Activated CD4-positive, alpha-beta T cell treated with anti-CD3 and anti-CD28 coated beads for 36 hours (primary cell): ENCODE results near the gene IL13RA2. TPM values are rescaled to one million over a fixed set of nuclear protein-coding genes. Genes with fewer than 3 reads are reported as not detected.

Source experiments
- ATAC-seq: fragments of 200-7000 bp; cut with Tn5 transposase; one replicate; pipeline ENCODE4 v1.10.0; 2021; ENCODE audit warnings: mild to moderate bottlenecking, moderate library complexity
- CTCF ChIA-PET: fragments of 350-600 bp; sonication (Branson Sonifier 250); formaldehyde crosslinking; loops from one replicate; lab custom pipeline; 2021; ENCODE audit warnings: antibody characterized with exemption; lab: Charles Lee
- POLR2A ChIA-PET: fragments of 350-600 bp; sonication (Branson Sonifier 250); formaldehyde crosslinking; loops from one replicate; lab custom pipeline; 2021; ENCODE audit warnings: antibody characterized with exemption, inconsistent platforms; lab: Charles Lee
- DNase-seq: peaks from one replicate; pipeline ENCODE4 v3.0.0-alpha.2; 2020
- H3K27ac Mint-ChIP-seq: one replicate; pipeline ENCODE4 v1.8.0; 2021; ENCODE audit warnings: mixed read lengths
- H3K27me3 Mint-ChIP-seq: one replicate; pipeline ENCODE4 v1.8.0; 2021; ENCODE audit warnings: mixed read lengths
- H3K36me3 Mint-ChIP-seq: one replicate; pipeline ENCODE4 v1.8.0; 2021; ENCODE audit warnings: low read depth, mixed read lengths
- H3K4me1 Mint-ChIP-seq: one replicate; pipeline ENCODE4 v1.8.0; 2021; ENCODE audit warnings: mixed read lengths
- H3K4me3 Mint-ChIP-seq: one replicate; pipeline ENCODE4 v1.8.0; 2021; ENCODE audit warnings: mild to moderate bottlenecking, moderate library complexity, mixed read lengths
- H3K9me3 Mint-ChIP-seq: one replicate; pipeline ENCODE4 v1.8.0; 2021; ENCODE audit warnings: low read depth, mixed read lengths
- intact Hi-C, 2 experiments: fragments of 100-400 bp; cut with DNase I in 1 of 2; cut with micrococcal nuclease in 1 of 2; formaldehyde crosslinking; loops; one replicate each; pipeline versions ENCODE4 v1.14.2 to v1.15.1; 2022 to 2024; cut with DNase I, micrococcal nuclease
- total RNA-seq, 2 experiments: library from RNA; stranded (reverse); gene quantifications; one replicate each; pipeline ENCODE4 v1.2.3, GENCODE V29; 2021

Gene IL13RA2
- total RNA-seq, 2 experiments from 2014 or later, result not detected

GRCh38 chrX:114985967-114986592 is 31.3 kb downstream of the IL13RA2 start:
- no peaks in the 10 kb centered on the region for H3K27me3 Mint-ChIP-seq
- DNase-seq (no peak), ATAC-seq (no peak)
- no peaks in the 10 kb centered on the region for H3K4me1 Mint-ChIP-seq
- no peak overlapping the region for H3K4me3 Mint-ChIP-seq
- H3K27ac Mint-ChIP-seq, result no peak overlapping the region
- POLR2A ChIA-PET, result no interaction called here
- CTCF ChIA-PET, result no interaction called here
- H3K36me3 Mint-ChIP-seq, result no peaks in the 10 kb centered on the region
- intact Hi-C loops, result loop anchor here in 1 of 2 experiments (1.0 kb wide), 1 partner anchor 18 kb away; no protein-coding TSS in a partner anchor
- no peaks in the 10 kb centered on the region for H3K9me3 Mint-ChIP-seq

- DNase-seq (no peak), ATAC-seq (no peak)
- H3K36me3 Mint-ChIP-seq, result no peaks in the 10 kb centered on the region
- H3K27me3 Mint-ChIP-seq, result no peaks in the 10 kb centered on the region
- no peaks in the 10 kb centered on the region for H3K4me1 Mint-ChIP-seq
- H3K4me3 Mint-ChIP-seq, result no peak overlapping the region
- POLR2A ChIA-PET, result no interaction called here
- CTCF ChIA-PET, result no interaction called here
- intact Hi-C loops, result no loop called here
- H3K9me3 Mint-ChIP-seq, result peaks cover 1% of the 10 kb centered on the region
- H3K27ac Mint-ChIP-seq, result no peak overlapping the region
These were observed 41.1 kb downstream of the IL13RA2 start for GRCh38 chrX:114976292-114976691.

GRCh38 chrX:114973013-114973412 is 44.4 kb downstream of the IL13RA2 start:
- no peaks in the 10 kb centered on the region for H3K36me3 Mint-ChIP-seq
- intact Hi-C loops, result no loop called here
- POLR2A ChIA-PET, result no interaction called here

GRCh38 chrX:114970806-114971205 is 46.6 kb downstream of the IL13RA2 start:
- CTCF ChIA-PET, result no interaction called here
- ATAC-seq, result no peak

More at GRCh38 chrX:114973013-114973412, 44.4 kb downstream of the IL13RA2 start:
- H3K4me1 Mint-ChIP-seq, result no peaks in the 10 kb centered on the region
- ATAC-seq (no peak), DNase-seq (no peak)
- H3K9me3 Mint-ChIP-seq, result no peaks in the 10 kb centered on the region
- no peak overlapping the region for H3K27ac Mint-ChIP-seq
- H3K4me3 Mint-ChIP-seq, result no peak overlapping the region
- no peaks in the 10 kb centered on the region for H3K27me3 Mint-ChIP-seq
- CTCF ChIA-PET, result no interaction called here

GRCh38 chrX:114964374-114964773 is 53.0 kb downstream of the IL13RA2 start:
- CTCF ChIA-PET, result no interaction called here
- DNase-seq (no peak), ATAC-seq (no peak)
- POLR2A ChIA-PET, result no interaction called here
- no peaks in the 10 kb centered on the region for H3K9me3 Mint-ChIP-seq
- H3K27ac Mint-ChIP-seq, result no peak overlapping the region
- H3K4me3 Mint-ChIP-seq, result no peak overlapping the region
- H3K36me3 Mint-ChIP-seq, result no peaks in the 10 kb centered on the region
- no peaks in the 10 kb centered on the region for H3K27me3 Mint-ChIP-seq
- intact Hi-C loops, result loop anchor here in 1 of 2 experiments (5.0 kb wide), 1 partner anchor 352 kb away; no protein-coding TSS in a partner anchor
- no peaks in the 10 kb centered on the region for H3K4me1 Mint-ChIP-seq

More at GRCh38 chrX:114970806-114971205, 46.6 kb downstream of the IL13RA2 start:
- H3K9me3 Mint-ChIP-seq, result no peaks in the 10 kb centered on the region
- H3K27me3 Mint-ChIP-seq, result no peaks in the 10 kb centered on the region
- H3K4me3 Mint-ChIP-seq, result no peak overlapping the region
- H3K27ac Mint-ChIP-seq, result no peak overlapping the region
- no peaks in the 10 kb centered on the region for H3K36me3 Mint-ChIP-seq
- intact Hi-C loops, result no loop called here
- no peaks in the 10 kb centered on the region for H3K4me1 Mint-ChIP-seq
- POLR2A ChIA-PET, result no interaction called here
- no peak for DNase-seq

- intact Hi-C loops, result loop anchor here in 1 of 2 experiments (5.0 kb wide), 1 partner anchor 350 kb away; no protein-coding TSS in a partner anchor
- Mint-ChIP-seq H3K4me1 (no peaks in the 10 kb centered on the region), H3K4me3 (no peak overlapping the region), H3K36me3 (no peaks in the 10 kb centered on the region), H3K9me3 (no peaks in the 10 kb centered on the region), H3K27ac (no peak overlapping the region), H3K27me3 (no peaks in the 10 kb centered on the region)
- ATAC-seq, result no peak
- DNase-seq, result no peak
- ChIA-PET CTCF (no interaction called here), POLR2A (no interaction called here)
These were observed 55.2 kb downstream of the IL13RA2 start for GRCh38 chrX:114962209-114962608.

GRCh38 chrX:114959729-114960128 is 57.7 kb downstream of the IL13RA2 start:
- DNase-seq, result no peak
- H3K4me3 Mint-ChIP-seq, result no peak overlapping the region
- POLR2A ChIA-PET, result no interaction called here
- H3K4me1 Mint-ChIP-seq, result no peaks in the 10 kb centered on the region
- H3K27ac Mint-ChIP-seq, result no peak overlapping the region
- no peak for ATAC-seq
- CTCF ChIA-PET, result no interaction called here
- intact Hi-C loops, result loop anchor here in 1 of 2 experiments (5.0 kb wide), 1 partner anchor 347 kb away; no protein-coding TSS in a partner anchor
- H3K27me3 Mint-ChIP-seq, result no peaks in the 10 kb centered on the region
- H3K36me3 Mint-ChIP-seq, result no peaks in the 10 kb centered on the region
- H3K9me3 Mint-ChIP-seq, result no peaks in the 10 kb centered on the region

Other genes starting within 250 kb of the IL13RA2 start
- not detected for gene RBMXL3, start 171.8 kb upstream of the IL13RA2 start, total RNA-seq
- not detected for gene LRCH2, start 216.5 kb upstream of the IL13RA2 start, total RNA-seq